IMR-90 (cell line): ENCODE results near the gene ATP8B3.

Experiments
- CEBPB ChIP-seq: IDR thresholded peaks from 2 replicates; pipeline ENCODE4 v1.6.1; 2012; ENCODE audit warnings: low read depth, low read length, improper control_type of control experiment
- CTCF ChIP-seq: conservative IDR thresholded peaks from 2 replicates; pipeline ENCODE4 v1.5.1; 2012; ENCODE audit warnings: mild to moderate bottlenecking, low read depth, low read length, improper control_type of control experiment
- MAZ ChIP-seq: IDR thresholded peaks from 2 replicates; pipeline ENCODE4 v1.6.1; 2012; ENCODE audit warnings: low read depth, mild to moderate bottlenecking, low read length, improper control_type of control experiment, moderate library complexity, borderline replicate concordance
- NFE2L2 ChIP-seq: fragments of 150-350 bp; IDR thresholded peaks from 2 replicates; pipeline ENCODE4 v1.6.1; 2016; ENCODE audit warnings: low read depth, mild to moderate bottlenecking, low read length
- POLR2A ChIP-seq: IDR thresholded peaks from 2 replicates; pipeline ENCODE4 v1.6.1; 2012; ENCODE audit warnings: mild to moderate bottlenecking, low read depth, low read length
- RAD21 ChIP-seq: IDR thresholded peaks from 2 replicates; pipeline ENCODE4 v1.6.1; 2012; ENCODE audit warnings: low read length, improper control_type of control experiment
- RFX5 ChIP-seq: IDR thresholded peaks from 2 replicates; pipeline ENCODE4 v1.8.0; 2012; ENCODE audit warnings: low read depth, mild to moderate bottlenecking, low read length, moderate library complexity
- SMC3 ChIP-seq: fragments of 150-350 bp; IDR thresholded peaks from 2 replicates; pipeline ENCODE4 v1.6.1; 2016; ENCODE audit warnings: low read depth, mild to moderate bottlenecking, antibody characterized with exemption, low read length, moderate library complexity
- USF2 ChIP-seq: fragments of 150-350 bp; IDR thresholded peaks from 2 replicates; pipeline ENCODE4 v1.6.1; 2017; ENCODE audit warnings: mild to moderate bottlenecking, antibody characterized with exemption, low read length, low read depth

- TF ChIP-seq CTCF = no peak
- no peak for TF ChIP-seq POLR2A
- no peak for TF ChIP-seq RAD21
- no peak for TF ChIP-seq USF2
- TF ChIP-seq NFE2L2 = no peak
- TF ChIP-seq CEBPB = no peak
- no peak for TF ChIP-seq SMC3
- TF ChIP-seq RFX5 = no peak
- no peak for TF ChIP-seq MAZ
Measured at GRCh38 chr19:1859331-1859781, 47.3 kb upstream of the ATP8B3 start.
